Vein endothelial cell (primary cell): Measurements from ENCODE around the gene ALDH1B1. TPM values are rescaled to one million over a fixed set of nuclear protein-coding genes. Genes with fewer than 3 reads are reported as not detected.

Experiments used
- total RNA-seq: library from RNA; depleted of rRNA; stranded (reverse); fragments of >200 nt; gene quantifications from 2 replicates; pipeline ENCODE4 v1.2.3, GENCODE V29; 2012

The ALDH1B1 gene
- 25.2 and 25.8 TPM in 2 replicates for total RNA-seq

DNA sequence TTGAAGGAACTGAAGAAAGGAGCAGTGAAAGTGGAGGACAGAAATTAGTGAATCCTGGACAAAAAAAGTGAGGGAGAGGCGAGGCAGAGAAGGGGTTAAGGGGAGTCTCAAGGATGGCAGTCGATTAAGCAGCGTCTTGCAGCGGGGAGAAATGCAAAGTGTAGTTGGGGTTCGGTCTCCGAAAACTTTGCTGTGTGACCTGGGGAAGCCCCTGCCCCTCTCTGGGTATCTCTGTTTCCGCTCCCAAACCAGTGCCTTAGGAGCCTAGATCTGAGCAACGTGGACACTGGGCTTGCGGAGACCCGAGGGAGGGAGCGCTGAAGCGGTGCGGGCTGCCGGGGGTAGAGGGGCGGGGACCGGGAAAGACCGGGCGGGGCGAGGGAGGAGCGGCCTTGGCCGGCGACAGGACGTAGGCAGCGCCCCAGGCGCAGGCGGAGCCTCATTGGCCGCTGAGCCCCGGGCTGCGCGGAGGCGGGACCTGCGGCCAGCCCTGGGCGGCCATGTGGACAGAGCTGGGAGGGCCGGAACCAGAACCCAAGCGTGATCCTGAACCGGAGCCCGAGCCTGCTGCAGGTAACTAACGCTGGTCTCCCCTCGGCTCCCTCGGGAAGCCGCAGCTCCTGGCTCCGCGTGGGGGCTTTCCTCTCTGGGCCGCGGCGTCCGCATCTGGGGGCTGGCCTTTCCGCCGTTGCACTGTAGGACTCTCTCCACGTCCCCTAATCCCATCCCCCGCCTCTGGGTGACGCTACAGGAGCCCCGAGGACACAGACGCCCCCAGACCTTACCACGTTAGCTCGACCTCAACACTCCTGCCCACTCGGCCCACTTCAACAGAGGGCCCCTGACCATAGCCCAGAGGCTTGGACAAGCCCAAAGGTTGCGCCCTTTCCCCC is at the start of gene ALDH1B1:
Gene ALDH1B1 (plus strand): TSS at position 468 of the 893 bp plus-strand sequence. CDS start 3,047 bp downstream, outside the sequence.

DNA sequence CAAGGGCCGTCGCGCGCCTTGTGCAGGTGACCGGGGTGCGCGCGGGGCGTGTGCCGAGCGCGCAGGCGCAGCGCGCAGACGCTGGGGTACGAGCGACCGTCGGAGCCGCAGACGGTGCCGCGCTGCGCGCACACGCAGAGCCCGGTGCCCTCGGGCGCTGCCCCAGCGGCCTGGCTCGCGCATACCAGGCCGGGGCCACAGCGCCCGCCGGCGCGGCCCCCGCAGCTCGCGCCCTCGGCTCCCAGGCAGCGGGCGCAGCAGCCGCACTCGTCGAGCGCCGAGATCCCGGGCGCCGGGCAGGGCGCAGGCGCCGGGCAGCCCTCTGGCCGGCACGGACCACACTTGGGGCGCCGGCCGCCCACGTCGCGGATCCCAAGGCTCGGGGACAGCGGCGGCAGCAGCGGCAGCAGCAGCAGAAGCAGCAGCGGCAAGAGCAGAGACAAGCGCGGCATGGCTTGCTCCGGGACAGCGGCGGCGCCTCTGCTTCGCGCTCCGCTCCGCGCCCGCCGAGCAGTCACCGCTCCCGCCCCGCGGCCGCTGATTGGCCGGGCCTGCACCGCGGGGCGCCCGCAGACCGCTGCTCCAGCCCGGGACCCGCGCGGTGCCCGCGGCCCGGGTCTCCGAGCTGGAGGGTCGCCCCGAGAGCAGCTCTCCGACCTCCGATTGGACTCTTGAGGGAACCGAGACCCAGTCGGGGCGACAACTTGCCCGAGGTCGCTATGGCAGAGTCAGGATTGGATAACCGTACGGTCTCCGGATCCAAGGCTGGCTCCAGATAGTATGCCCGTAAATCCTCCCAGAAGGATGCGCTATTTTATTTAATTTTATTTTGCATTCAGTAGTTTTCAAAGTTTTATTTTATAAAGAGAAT is 31.7 kb downstream of the ALDH1B1 start, which contains the start of gene IGFBPL1:
Gene IGFBPL1 (minus strand): TSS at position 482 of the 871 bp plus-strand sequence. CDS start 30 bp downstream, at position 452.

Other genes with a start within 250 kb of the ALDH1B1 start
- 0.48 TPM in 1 of 2 replicates, not detected in the other for gene IGFBPL1, start 31.8 kb downstream of the ALDH1B1 start, total RNA-seq
- gene ANKRD18A, start 227.9 kb downstream of the ALDH1B1 start, total RNA-seq, result under 0.01 TPM in 1 of 2 replicates, not detected in the other